K562 (cell line): Measurements from ENCODE around the gene SFXN2. TPM values are rescaled to one million over a fixed set of nuclear protein-coding genes. Genes with fewer than 3 reads are reported as not detected.

Experiments
- ATAC-seq: fragments of 200-7000 bp; cut with Tn5 transposase; 3 replicates; pipeline ENCODE4 v1.9.1; 2020; ENCODE audit warnings: moderate library complexity
- BruUV-seq: library from RNA; stranded (reverse); fragments of 400-500 nt; replicated peaks from 2 replicates; lab custom pipeline; 2021; lab: Mats Ljungman, UMichigan
- CTCF ChIA-PET: fragments of 300-600 bp; formaldehyde crosslinking; extraction: SDS; loops from one replicate; lab custom pipeline; 2021; ENCODE audit warnings: low intra/inter-chr PET ratio; lab: Yijun Ruan, JAX
- POLR2A ChIA-PET: fragments of 300-600, 350-650 bp; sonication (Branson Sonifier 250); formaldehyde crosslinking; extraction: SDS; loops from one replicate; lab custom pipeline; 2021; ENCODE audit warnings: antibody characterized with exemption, inconsistent platforms; lab: Yijun Ruan, JAX
- DNase-seq, 4 experiments: peaks; one replicate each; pipeline versions ENCODE4 v3.0.0 to v3.0.0-alpha.2; 2011 to 2018; ENCODE audit warnings: low spot score in 3 of 4, mixed read lengths in 3 of 4; ENCODE audit errors: extremely low read depth in 1 of 4
- FAIRE-seq: peaks from 2 replicates; lab custom pipeline; 2011; peaks lifted over from hg19 to GRCh38; lab: Jason Lieb, UNC
- H2AFZ ChIP-seq: 2 replicates; pipeline ENCODE4 v1.6.0; 2011; ENCODE audit warnings: low read depth, low read length, control low read depth, inconsistent platforms
- H3K27ac ChIP-seq: fragments of 200-600 bp; 3 replicates; pipeline ENCODE4 v1.8.0; 2011; ENCODE audit warnings: low read depth, mild to moderate bottlenecking, control low read depth, inconsistent platforms, low read length, moderate library complexity, mixed read lengths; ENCODE audit errors: extremely low read depth
- H3K27me3 ChIP-seq, 2 experiments: fragments of 300-600 bp in 1 of 2; 2 replicates in 1 of 2; 3 replicates in 1 of 2; pipeline versions ENCODE4 v1.6.0 to v1.8.0; 2011; ENCODE audit warnings: inconsistent platforms in 2 of 2, low read length in 2 of 2, mild to moderate bottlenecking in 1 of 2, mixed read lengths in 1 of 2, moderate library complexity in 1 of 2; ENCODE audit not compliant: control insufficient read depth in 2 of 2, insufficient read depth in 2 of 2
- H3K36me3 ChIP-seq: fragments of 300-600 bp; 3 replicates; pipeline ENCODE4 v1.8.0; 2011; ENCODE audit warnings: mild to moderate bottlenecking, low read length, inconsistent platforms; ENCODE audit not compliant: control insufficient read depth, insufficient read depth
- H3K4me1 ChIP-seq, 2 experiments: fragments of 200-600 bp in 1 of 2; replicated peaks in 1 of 2; 2 replicates in 1 of 2; 3 replicates in 1 of 2; pipeline versions ENCODE4 v1.5.1 to v1.8.0; 2011; ENCODE audit warnings: inconsistent platforms in 2 of 2, low read length in 2 of 2, mild to moderate bottlenecking in 1 of 2, mixed read lengths in 1 of 2, moderate library complexity in 1 of 2; ENCODE audit not compliant: control insufficient read depth in 2 of 2, insufficient read depth in 2 of 2
- H3K4me2 ChIP-seq: 2 replicates; pipeline ENCODE4 v1.6.1; 2011; ENCODE audit warnings: low read length, control low read depth, inconsistent platforms, mixed read lengths; ENCODE audit not compliant: insufficient read depth
- H3K4me3 ChIP-seq: fragments of 200-600 bp; sonication (generic), shearing (Covaris generic); 2 replicates; pipeline ENCODE4 v1.5.1; 2016; ENCODE audit warnings: control low read depth, inconsistent platforms
- H3K79me2 ChIP-seq: fragments of 200-600 bp; 3 replicates; pipeline ENCODE4 v1.8.0; 2011; ENCODE audit warnings: low read length, inconsistent platforms; ENCODE audit not compliant: control insufficient read depth, insufficient read depth
- H3K9ac ChIP-seq, 2 experiments: 2 replicates each; pipeline versions ENCODE4 v1.6.0 to v1.6.1; 2011; ENCODE audit warnings: low read depth in 2 of 2, low read length in 2 of 2, control low read depth in 1 of 2, inconsistent platforms in 1 of 2, mild to moderate bottlenecking in 1 of 2, mixed read lengths in 1 of 2; ENCODE audit not compliant: insufficient read depth in 1 of 2
- H3K9me1 ChIP-seq: one replicate; pipeline ENCODE4 v1.6.0; 2011; ENCODE audit warnings: inconsistent platforms, mild to moderate bottlenecking, low read length, moderate library complexity; ENCODE audit not compliant: control insufficient read depth, insufficient read depth
- H3K9me3 ChIP-seq: replicated peaks from 2 replicates; pipeline ENCODE4 v1.5.1; 2011; ENCODE audit warnings: low read depth, low read length, inconsistent platforms; ENCODE audit not compliant: control insufficient read depth, insufficient read depth
- H4K20me1 ChIP-seq: replicated peaks from 2 replicates; pipeline ENCODE4 v1.6.1; 2011; ENCODE audit warnings: low read length, inconsistent platforms, mixed read lengths; ENCODE audit not compliant: control insufficient read depth, insufficient read depth
- CBX3 ChIP-seq, 2 experiments: IDR thresholded peaks; 1 replicate in 1 of 2; 2 replicates in 1 of 2; pipeline ENCODE4 v1.6.1; 2012; ENCODE audit warnings: inconsistent platforms in 2 of 2, low read length in 2 of 2, borderline replicate concordance in 1 of 2, control low read depth in 1 of 2
- DPF2 ChIP-seq: fragments of 450-650 bp; IDR thresholded peaks from 2 replicates; pipeline ENCODE4 v1.6.1; 2016
- FOXA1 ChIP-seq: fragments of 450-650 bp; IDR thresholded peaks from 2 replicates; pipeline ENCODE4 v1.6.1; 2016; ENCODE audit warnings: mild to moderate bottlenecking, borderline replicate concordance
- KLF16 ChIP-seq: IDR thresholded peaks from 2 replicates; pipeline ENCODE4 v1.6.1; 2016; ENCODE audit warnings: antibody characterized with exemption
- XRCC4 ChIP-seq: IDR thresholded peaks from one replicate; pipeline ENCODE4 v1.6.1; 2011; ENCODE audit not compliant: insufficient read depth, insufficient read length; ENCODE audit errors: extremely low read depth
- ZNF212 ChIP-seq: fragments of 450-650 bp; formaldehyde crosslinking; IDR thresholded peaks from 2 replicates; pipeline ENCODE4 v1.4.0; 2020; ENCODE audit warnings: mild to moderate bottlenecking
- ZNF764 ChIP-seq: fragments of 250-450 bp; sonication (Bioruptor Pico); IDR thresholded peaks from 2 replicates; pipeline ENCODE4 v1.4.0; 2020; ENCODE audit warnings: low read depth, mild to moderate bottlenecking, moderate library complexity
- WGBS: fragments of 100-300 bp; shearing (Covaris generic); methylation state at CpG from one replicate; pipeline ENCODE4 v1.1.6; 2016; ENCODE audit warnings: low coverage, mixed read lengths; ENCODE audit not compliant: insufficient coverage; ENCODE audit errors: missing lambda C conversion rate; 5-methylcytosine and 5-hydroxymethylcytosine counted together
- in situ Hi-C: fragments of 300-500 bp; cut with MboI; formaldehyde crosslinking; loops from 4 replicates; pipeline ENCODE4 v1.15.0; 2018; ENCODE audit warnings: inconsistent platforms, mixed read lengths
- intact Hi-C: fragments of 100-400 bp; cut with micrococcal nuclease; formaldehyde crosslinking; loops from 2 replicates; pipeline ENCODE4 v1.14.2; 2022
- polyA plus RNA-seq, 8 experiments: library from polyadenylated mRNA; depleted of rRNA in 4 of 8; stranded (reverse) in 5 of 8; unstranded in 3 of 8; fragments of >200 nt; fragmentation: Nextera tagmentation in 2 of 8; fragmentation: Illumina TruSeq in 1 of 8; extraction: Ambion mirVana in 2 of 8; extraction: Trizol in 1 of 8; gene quantifications; 2 replicates each; pipeline versions ENCODE4 v1.2.1 to v1.2.3, GENCODE V29; 2011 to 2014; ENCODE audit warnings: inconsistent platforms in 1 of 8, missing spikeins in 1 of 8
- total RNA-seq, 7 experiments: library from RNA; depleted of rRNA in 6 of 7; stranded (reverse); fragments of >200 nt in 6 of 7; fragmentation: Illumina TruSeq in 2 of 7; extraction: Trizol in 2 of 7; gene quantifications; 2 replicates each; pipeline versions ENCODE4 v1.2.1 to v1.2.3, GENCODE V29; 2011 to 2021; ENCODE audit warnings: low replicate concordance in 1 of 7
- TF ChIP-seq, protein P1 (sequence below): sonication (generic); IDR thresholded peaks from 2 replicates; pipeline ENCODE4 v1.6.1; 2016
- TF ChIP-seq, protein P2 (sequence below): fragments of 250-450 bp; sonication (Bioruptor Pico); IDR thresholded peaks from 2 replicates; pipeline ENCODE4 v1.5.0; 2021
- TF ChIP-seq, protein P3 (sequence below): fragments of 200-800 bp; sonication (Bioruptor generic); IDR thresholded peaks from 2 replicates; pipeline ENCODE4 v1.6.1; 2017; ENCODE audit warnings: missing genetic modification characterization, missing compliant biosample characterization

Gene SFXN2
- total and polyA plus RNA-seq, 9 of the 15 experiments (the other 6 are each of a cell fraction or from before 2014, with no cell fraction given) = 7.3 to 23.8 (median 15.7) TPM

DNA sequence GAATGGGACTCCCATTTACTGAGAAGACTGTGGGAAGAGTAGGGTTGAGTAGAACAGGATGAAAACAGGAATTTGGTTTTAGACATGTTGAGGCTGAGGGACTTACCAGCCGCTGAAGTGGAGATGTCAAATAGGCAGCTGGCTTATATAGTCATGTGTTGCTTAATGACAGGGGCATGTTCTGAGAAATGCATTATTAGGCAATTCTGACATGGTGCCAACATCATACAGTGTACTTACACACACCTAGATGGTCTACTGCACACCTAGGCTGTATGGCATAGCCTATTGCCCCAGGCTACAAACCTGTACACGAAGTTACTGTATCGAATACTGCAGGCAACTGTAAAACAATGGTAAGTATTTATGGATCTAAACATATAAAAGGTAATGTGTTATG, 17.7 kb upstream of the SFXN2 start:
- no TSS peak for BruUV-seq
- no peaks in the 10 kb centered on the region for H3K9me1 ChIP-seq
- WGBS = 100% methylated on average over 3 of the region's 3 CpGs
- H3K27ac ChIP-seq = no peak overlapping the region
- intact Hi-C loops = no loop called here
- H3K9me3 ChIP-seq = no peaks in the 10 kb centered on the region
- H3K36me3 ChIP-seq = no peaks in the 10 kb centered on the region; the same call in 2 of the 3 replicates
- H2AFZ ChIP-seq = no peak overlapping the region
- no peaks in the 10 kb centered on the region for H3K27me3 ChIP-seq
- FAIRE-seq = no peak
- H4K20me1 ChIP-seq = no peaks in the 10 kb centered on the region
- CTCF ChIA-PET = no interaction called here
- POLR2A ChIA-PET = interaction anchor here (0.9 kb wide), 1 partner anchor 14 kb away, joined by 4 read pairs; no protein-coding TSS in a partner anchor
- no peak overlapping the region for H3K4me2 ChIP-seq
- no peaks in the 10 kb centered on the region; a peak in 1 of 5 replicates for H3K4me1 ChIP-seq
- no peak overlapping the region for H3K4me3 ChIP-seq
- TF ChIP-seq, protein P1, sequence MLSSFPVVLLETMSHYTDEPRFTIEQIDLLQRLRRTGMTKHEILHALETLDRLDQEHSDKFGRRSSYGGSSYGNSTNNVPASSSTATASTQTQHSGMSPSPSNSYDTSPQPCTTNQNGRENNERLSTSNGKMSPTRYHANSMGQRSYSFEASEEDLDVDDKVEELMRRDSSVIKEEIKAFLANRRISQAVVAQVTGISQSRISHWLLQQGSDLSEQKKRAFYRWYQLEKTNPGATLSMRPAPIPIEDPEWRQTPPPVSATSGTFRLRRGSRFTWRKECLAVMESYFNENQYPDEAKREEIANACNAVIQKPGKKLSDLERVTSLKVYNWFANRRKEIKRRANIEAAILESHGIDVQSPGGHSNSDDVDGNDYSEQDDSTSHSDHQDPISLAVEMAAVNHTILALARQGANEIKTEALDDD = no peak
- no peak for TF ChIP-seq ZNF764 (CRISPR knock-in tag)
- TF ChIP-seq CBX3 (IDR thresholded peaks at IDR 0.05; ENCODE audit: borderline replicate concordance in 1 of 2, low read length in 2 of 2) = no peak
- TF ChIP-seq KLF16 = no peak
- TF ChIP-seq, protein P2, sequence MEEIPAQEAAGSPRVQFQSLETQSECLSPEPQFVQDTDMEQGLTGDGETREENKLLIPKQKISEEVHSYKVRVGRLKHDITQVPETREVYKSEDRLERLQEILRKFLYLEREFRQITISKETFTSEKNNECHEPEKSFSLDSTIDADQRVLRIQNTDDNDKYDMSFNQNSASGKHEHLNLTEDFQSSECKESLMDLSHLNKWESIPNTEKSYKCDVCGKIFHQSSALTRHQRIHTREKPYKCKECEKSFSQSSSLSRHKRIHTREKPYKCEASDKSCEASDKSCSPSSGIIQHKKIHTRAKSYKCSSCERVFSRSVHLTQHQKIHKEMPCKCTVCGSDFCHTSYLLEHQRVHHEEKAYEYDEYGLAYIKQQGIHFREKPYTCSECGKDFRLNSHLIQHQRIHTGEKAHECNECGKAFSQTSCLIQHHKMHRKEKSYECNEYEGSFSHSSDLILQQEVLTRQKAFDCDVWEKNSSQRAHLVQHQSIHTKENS (CRISPR knock-in tag) = no peak
- no peak for TF ChIP-seq XRCC4
- no peak for TF ChIP-seq ZNF212
- no peak for TF ChIP-seq FOXA1
- TF ChIP-seq, protein P3, sequence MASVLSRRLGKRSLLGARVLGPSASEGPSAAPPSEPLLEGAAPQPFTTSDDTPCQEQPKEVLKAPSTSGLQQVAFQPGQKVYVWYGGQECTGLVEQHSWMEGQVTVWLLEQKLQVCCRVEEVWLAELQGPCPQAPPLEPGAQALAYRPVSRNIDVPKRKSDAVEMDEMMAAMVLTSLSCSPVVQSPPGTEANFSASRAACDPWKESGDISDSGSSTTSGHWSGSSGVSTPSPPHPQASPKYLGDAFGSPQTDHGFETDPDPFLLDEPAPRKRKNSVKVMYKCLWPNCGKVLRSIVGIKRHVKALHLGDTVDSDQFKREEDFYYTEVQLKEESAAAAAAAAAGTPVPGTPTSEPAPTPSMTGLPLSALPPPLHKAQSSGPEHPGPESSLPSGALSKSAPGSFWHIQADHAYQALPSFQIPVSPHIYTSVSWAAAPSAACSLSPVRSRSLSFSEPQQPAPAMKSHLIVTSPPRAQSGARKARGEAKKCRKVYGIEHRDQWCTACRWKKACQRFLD (CRISPR knock-in tag) = no peak
- no peak for TF ChIP-seq DPF2
- H3K79me2 ChIP-seq = no peaks in the 10 kb centered on the region
- no peak for DNase-seq
- in situ Hi-C loops = no loop called here
- no peak overlapping the region for H3K9ac ChIP-seq
- ATAC-seq = no peak
